HepG2 (cell line): ENCODE results near the gene COL27A1. TPM values are rescaled to one million over a fixed set of nuclear protein-coding genes. Genes with fewer than 3 reads are reported as not detected.

Source experiments
- CHCHD3 ChIP-seq: sonication (generic); formaldehyde crosslinking; IDR thresholded peaks from 2 replicates; pipeline ENCODE4 v1.8.0; 2022; ENCODE audit warnings: mild to moderate bottlenecking, missing genetic modification reagents, moderate library complexity
- GABPB1 ChIP-seq: IDR thresholded peaks from 2 replicates; pipeline ENCODE4 v1.6.1; 2016; ENCODE audit warnings: mild to moderate bottlenecking, missing genetic modification reagents, moderate library complexity, missing compliant biosample characterization
- HBP1 ChIP-seq: IDR thresholded peaks from 2 replicates; pipeline ENCODE4 v1.6.1; 2016; ENCODE audit warnings: low read depth, control low read depth
- HNRNPK ChIP-seq: fragments of 200-400 bp; formaldehyde crosslinking; IDR thresholded peaks from 2 replicates; pipeline ENCODE4 v1.6.1; 2018; ENCODE audit warnings: low read length, low read depth, moderate library complexity, mild to moderate bottlenecking; ENCODE audit not compliant: poor library complexity, severe bottlenecking
- HNRNPUL1 ChIP-seq: fragments of 200-400 bp; formaldehyde crosslinking; IDR thresholded peaks from 2 replicates; pipeline ENCODE4 v1.6.1; 2017; ENCODE audit warnings: low read depth, mild to moderate bottlenecking, low read length, moderate library complexity
- HOXA7 ChIP-seq: sonication (generic); formaldehyde crosslinking; IDR thresholded peaks from 2 replicates; pipeline ENCODE4 v1.8.1; 2022; ENCODE audit warnings: mild to moderate bottlenecking, missing genetic modification reagents, moderate library complexity
- IKZF4 ChIP-seq: sonication (generic); formaldehyde crosslinking; IDR thresholded peaks from 2 replicates; pipeline ENCODE4 v1.5.1; 2020; ENCODE audit warnings: borderline replicate concordance, mild to moderate bottlenecking, low read depth, missing genetic modification reagents; ENCODE audit errors: not compliant biosample characterization
- NFE2L2 ChIP-seq: fragments of 150-350 bp; IDR thresholded peaks from 2 replicates; pipeline ENCODE4 v1.6.1; 2014; ENCODE audit warnings: low read length
- PHF5A ChIP-seq: IDR thresholded peaks from one replicate; pipeline ENCODE4 v1.6.1; 2018; ENCODE audit warnings: low read depth, missing genetic modification reagents; ENCODE audit not compliant: unreplicated experiment
- POLR2AphosphoS5 ChIP-seq: IDR thresholded peaks from 2 replicates; pipeline ENCODE4 v1.6.1; 2012; ENCODE audit warnings: low read depth, low read length
- RBM22 ChIP-seq: fragments of 200-400 bp; formaldehyde crosslinking; optimal IDR thresholded peaks from 2 replicates; pipeline ENCODE3; 2017; ENCODE audit warnings: mild to moderate bottlenecking, low read length, moderate library complexity
- SALL1 ChIP-seq: sonication (generic); formaldehyde crosslinking; IDR thresholded peaks from 2 replicates; pipeline ENCODE4 v1.8.0; 2022; ENCODE audit warnings: mild to moderate bottlenecking, missing genetic modification reagents
- SIX4 ChIP-seq: sonication (generic); formaldehyde crosslinking; IDR thresholded peaks from 2 replicates; pipeline ENCODE4 v1.4.0; 2020; ENCODE audit warnings: missing genetic modification reagents
- SMC3 ChIP-seq: IDR thresholded peaks from 2 replicates; pipeline ENCODE4 v1.6.1; 2011; ENCODE audit warnings: low read length, improper control_type of control experiment
- SNAI1 ChIP-seq: sonication (generic); formaldehyde crosslinking; IDR thresholded peaks from 2 replicates; pipeline ENCODE4 v1.5.0; 2020; ENCODE audit warnings: mild to moderate bottlenecking, missing genetic modification reagents, borderline replicate concordance
- TEF ChIP-seq: sonication (generic); formaldehyde crosslinking; IDR thresholded peaks from 2 replicates; pipeline ENCODE4 v1.5.0; 2020; ENCODE audit warnings: missing genetic modification reagents
- ZBTB38 ChIP-seq: sonication (generic); formaldehyde crosslinking; IDR thresholded peaks from 2 replicates; pipeline ENCODE4 v1.5.1; 2020; ENCODE audit warnings: mild to moderate bottlenecking, missing genetic modification reagents
- ZFP36L2 ChIP-seq: sonication (generic); formaldehyde crosslinking; IDR thresholded peaks from 2 replicates; pipeline ENCODE4 v1.4.0; 2020; ENCODE audit warnings: missing genetic modification reagents
- ZNF207 ChIP-seq: fragments of 450-650 bp; IDR thresholded peaks from 2 replicates; pipeline ENCODE4 v1.6.1; 2016; ENCODE audit warnings: antibody characterized with exemption, borderline replicate concordance
- ZNF281 ChIP-seq: sonication (generic); formaldehyde crosslinking; IDR thresholded peaks from 2 replicates; pipeline ENCODE4 v1.4.0; 2020; ENCODE audit warnings: missing genetic modification reagents, borderline replicate concordance
- ZNF737 ChIP-seq: sonication (generic); formaldehyde crosslinking; IDR thresholded peaks from 2 replicates; pipeline ENCODE4 v1.5.0; 2020; ENCODE audit warnings: missing genetic modification reagents, mild to moderate bottlenecking, borderline replicate concordance
- ZNF878 ChIP-seq: sonication (generic); formaldehyde crosslinking; IDR thresholded peaks from 2 replicates; pipeline ENCODE4 v1.8.1; 2023; ENCODE audit warnings: mild to moderate bottlenecking, missing genetic modification reagents, moderate library complexity
- polyA plus RNA-seq, 8 experiments: library from polyadenylated mRNA; depleted of rRNA in 3 of 8; stranded (reverse) in 7 of 8; unstranded in 1 of 8; fragments of >200 nt; fragmentation: Illumina TruSeq in 4 of 8; extraction: Trizol in 4 of 8; gene quantifications; 2 replicates each; pipeline versions ENCODE4 v1.2.1 to v1.2.3, GENCODE V29; 2011 to 2016; ENCODE audit warnings: low read depth in 4 of 8, missing spikeins in 1 of 8, mixed read lengths in 1 of 8; ENCODE audit not compliant: insufficient read depth in 1 of 8
- total RNA-seq, 5 experiments: library from RNA; depleted of rRNA; stranded (reverse); fragments of >200 nt; fragmentation: Illumina TruSeq; extraction: Trizol; gene quantifications; 2 replicates each; pipeline ENCODE4 v1.2.3, GENCODE V29; 2016; ENCODE audit warnings: low read depth in 1 of 5
- TF ChIP-seq, protein P1 (sequence below): IDR thresholded peaks from 2 replicates; pipeline ENCODE4 v1.6.1; 2016; ENCODE audit warnings: mild to moderate bottlenecking, missing biosample characterization, missing genetic modification reagents
- TF ChIP-seq, protein P2 (sequence below): sonication (generic); formaldehyde crosslinking; IDR thresholded peaks from 2 replicates; pipeline ENCODE4 v1.5.1; 2020; ENCODE audit warnings: mild to moderate bottlenecking, missing genetic modification reagents, borderline replicate concordance

COL27A1 gene
- total and polyA plus RNA-seq, 2 of the 13 experiments (the other 11 are each of a cell fraction or from before 2014, with no cell fraction given) = 71.3 to 89.1 TPM

GRCh38 chr9:114155263-114155994 lies at the start of gene COL27A1 (continued):
- no peak for TF ChIP-seq ZNF737 (CRISPR knock-in tag)
- TF ChIP-seq, protein P1, sequence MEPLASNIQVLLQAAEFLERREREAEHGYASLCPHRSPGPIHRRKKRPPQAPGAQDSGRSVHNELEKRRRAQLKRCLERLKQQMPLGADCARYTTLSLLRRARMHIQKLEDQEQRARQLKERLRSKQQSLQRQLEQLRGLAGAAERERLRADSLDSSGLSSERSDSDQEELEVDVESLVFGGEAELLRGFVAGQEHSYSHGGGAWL (CRISPR knock-in tag) = no peak
- no peak for TF ChIP-seq HNRNPUL1
- TF ChIP-seq NFE2L2 = no peak
- TF ChIP-seq HBP1 = peak; percentile 25; the same call in 1 of the 2 replicates
- no peak for TF ChIP-seq TEF (CRISPR knock-in tag)
- TF ChIP-seq, protein P2, sequence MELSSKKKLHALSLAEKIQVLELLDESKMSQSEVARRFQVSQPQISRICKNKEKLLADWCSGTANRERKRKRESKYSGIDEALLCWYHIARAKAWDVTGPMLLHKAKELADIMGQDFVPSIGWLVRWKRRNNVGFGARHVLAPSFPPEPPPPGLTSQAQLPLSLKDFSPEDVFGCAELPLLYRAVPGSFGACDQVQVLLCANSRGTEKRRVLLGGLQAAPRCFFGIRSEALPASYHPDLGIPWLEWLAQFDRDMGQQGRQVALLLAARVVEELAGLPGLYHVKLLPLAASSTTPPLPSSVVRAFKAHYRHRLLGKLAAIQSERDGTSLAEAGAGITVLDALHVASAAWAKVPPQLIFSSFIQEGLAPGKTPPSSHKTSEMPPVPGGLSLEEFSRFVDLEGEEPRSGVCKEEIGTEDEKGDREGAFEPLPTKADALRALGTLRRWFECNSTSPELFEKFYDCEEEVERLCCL (CRISPR knock-in tag) = no peak
- no peak for TF ChIP-seq PHF5A (CRISPR knock-in tag)
- TF ChIP-seq ZNF281 (CRISPR knock-in tag) = peak; percentile 30; the same call in 1 of the 2 replicates
- TF ChIP-seq SALL1 (CRISPR knock-in tag) = peak; percentile 62; the same call in 1 of the 2 replicates
- TF ChIP-seq SNAI1 (CRISPR knock-in tag) = no peak
- peak; percentile 33; the same call in 1 of the 2 replicates for TF ChIP-seq SMC3
- peak; percentile 49; the same call in 1 of the 2 replicates for TF ChIP-seq GABPB1 (CRISPR knock-in tag)
- no peak for TF ChIP-seq CHCHD3 (CRISPR knock-in tag)
- no peak for TF ChIP-seq ZNF207
- TF ChIP-seq HOXA7 (CRISPR knock-in tag) = no peak
- no peak for TF ChIP-seq ZNF878 (CRISPR knock-in tag)
- TF ChIP-seq ZBTB38 (CRISPR knock-in tag) = 0 out of 2 replicates have a peak, but pooled peaks have one; percentile 21
- TF ChIP-seq ZFP36L2 (CRISPR knock-in tag) = no peak
- no peak for TF ChIP-seq RBM22
- no peak for TF ChIP-seq SIX4 (CRISPR knock-in tag)
- TF ChIP-seq IKZF4 (CRISPR knock-in tag) = no peak
- TF ChIP-seq HNRNPK = peak; percentile 72
- no peak for TF ChIP-seq POLR2AphosphoS5
